ENCODE data around the gene CHD5.

GRCh38 chr1:6162773-6163172 lies 17.3 kb downstream of the CHD5 start:
- TF ChIP-seq POLR2A (IDR thresholded peaks at IDR 0.05; ENCODE audit: low read length) (no peak), ZC3H11A (IDR thresholded peaks at IDR 0.05) (no peak), RCOR1 (IDR thresholded peaks at IDR 0.05; ENCODE audit: low read depth, low read length) (no peak), HDAC2 (IDR thresholded peaks at IDR 0.05) (no peak), SREBF2 (IDR thresholded peaks at IDR 0.05) (no peak), EP300 (IDR thresholded peaks at IDR 0.05) (no peak), MAX (IDR thresholded peaks at IDR 0.05) (no peak)
- TF ChIP-seq, protein P1, sequence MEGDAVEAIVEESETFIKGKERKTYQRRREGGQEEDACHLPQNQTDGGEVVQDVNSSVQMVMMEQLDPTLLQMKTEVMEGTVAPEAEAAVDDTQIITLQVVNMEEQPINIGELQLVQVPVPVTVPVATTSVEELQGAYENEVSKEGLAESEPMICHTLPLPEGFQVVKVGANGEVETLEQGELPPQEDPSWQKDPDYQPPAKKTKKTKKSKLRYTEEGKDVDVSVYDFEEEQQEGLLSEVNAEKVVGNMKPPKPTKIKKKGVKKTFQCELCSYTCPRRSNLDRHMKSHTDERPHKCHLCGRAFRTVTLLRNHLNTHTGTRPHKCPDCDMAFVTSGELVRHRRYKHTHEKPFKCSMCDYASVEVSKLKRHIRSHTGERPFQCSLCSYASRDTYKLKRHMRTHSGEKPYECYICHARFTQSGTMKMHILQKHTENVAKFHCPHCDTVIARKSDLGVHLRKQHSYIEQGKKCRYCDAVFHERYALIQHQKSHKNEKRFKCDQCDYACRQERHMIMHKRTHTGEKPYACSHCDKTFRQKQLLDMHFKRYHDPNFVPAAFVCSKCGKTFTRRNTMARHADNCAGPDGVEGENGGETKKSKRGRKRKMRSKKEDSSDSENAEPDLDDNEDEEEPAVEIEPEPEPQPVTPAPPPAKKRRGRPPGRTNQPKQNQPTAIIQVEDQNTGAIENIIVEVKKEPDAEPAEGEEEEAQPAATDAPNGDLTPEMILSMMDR (IDR thresholded peaks at IDR 0.05) = no peak
